NT2/D1 (cell line): ENCODE results near the gene PPP1CB.

Experiments used
- SUZ12 ChIP-seq: IDR thresholded peaks from 2 replicates; pipeline ENCODE4 v1.6.1; 2011; ENCODE audit not compliant: insufficient read length, insufficient read depth; ENCODE audit errors: extremely low read depth
- YY1 ChIP-seq: IDR thresholded peaks from 2 replicates; pipeline ENCODE4 v1.6.1; 2011; ENCODE audit not compliant: insufficient read length, insufficient read depth
- ZNF274 ChIP-seq: IDR thresholded peaks from 2 replicates; pipeline ENCODE4 v1.6.1; 2011; ENCODE audit warnings: mild to moderate bottlenecking, low read depth, low read length

DNA sequence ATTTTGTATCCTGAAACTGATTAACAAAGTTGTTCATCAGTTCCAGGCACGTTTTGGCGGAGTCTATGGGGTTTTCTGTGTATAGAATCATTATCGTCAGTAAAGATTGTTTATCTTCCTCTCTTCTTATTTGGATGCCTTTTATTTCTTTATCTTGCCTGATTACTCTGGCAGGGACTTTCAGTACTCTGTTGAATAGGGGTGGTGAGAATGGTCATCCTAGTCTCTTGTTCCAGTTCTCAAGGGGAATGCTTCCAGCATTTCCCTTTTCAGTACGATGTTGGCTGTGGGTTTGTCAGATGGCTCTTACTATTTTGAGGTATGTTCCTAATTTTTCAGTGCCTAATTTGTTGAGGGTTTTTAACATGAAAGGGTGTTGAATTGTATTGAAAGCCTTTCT, 45.0 kb downstream of the PPP1CB start:
- no peak for TF ChIP-seq YY1
- no peak for TF ChIP-seq ZNF274
- TF ChIP-seq SUZ12 = no peak
